ENCODE data around the gene MT2A. TPM values are rescaled to one million over a fixed set of nuclear protein-coding genes. Genes with fewer than 3 reads are reported as not detected.

Gene MT2A
- total and polyA plus RNA-seq, 2 donors (not counting 1 experiment from before 2014, with no cell fraction given): 49.2 to 113 TPM

GRCh38 chr16:56634715-56635440 lies 26.5 kb downstream of the MT2A start:
- Histone ChIP-seq H3K79me2 (ENCODE audit: control insufficient read depth, insufficient read depth, low read length) (no peaks in the 10 kb centered on the region), H3K36me3 (ENCODE audit: control insufficient read depth, insufficient read depth, low read length) (no peaks in the 10 kb centered on the region), H3K9me3 (ENCODE audit: control insufficient read depth, insufficient read depth, low read depth, low read length) (no peaks in the 10 kb centered on the region), H3K27me3 (ENCODE audit: control insufficient read depth, insufficient read depth, low read length) (peaks cover 5% of the 10 kb centered on the region), H3K9ac (ENCODE audit: insufficient read depth, low read length) (no peak overlapping the region), H3K27ac (ENCODE audit: insufficient read depth, low read length) (no peak overlapping the region), H3K4me3 (replicated peaks in 1 of 4; ENCODE audit: control extremely low read depth in 1 of 4, insufficient read depth in 1 of 4, low read depth in 3 of 4, low read length in 4 of 4) (peak overlapping the region in 1 of 4 experiments; percentile 16), H4K20me1 (ENCODE audit: control insufficient read depth, extremely low read depth, insufficient read depth, low read length) (no peaks in the 10 kb centered on the region), H3K4me2 (ENCODE audit: extremely low read depth, insufficient read depth, low read length) (peak overlapping the region; percentile 35), H3K4me1 (ENCODE audit: control insufficient read depth, extremely low read depth, insufficient read depth, low read length) (peaks cover 2% of the 10 kb centered on the region), H2AFZ (ENCODE audit: low read length) (no peak overlapping the region)
- no peak for TF ChIP-seq EZH2 (IDR thresholded peaks at IDR 0.05; ENCODE audit: low read length, missing control alignments)
- no peak for TF ChIP-seq CTCF (conservative IDR thresholded peaks at IDR 0.05 in 1 of 2, IDR thresholded peaks at IDR 0.05 in 1 of 2; ENCODE audit: low read depth in 1 of 2, low read length in 2 of 2)
- DNase-seq (ENCODE audit: low read depth in 2 of 2): no peak

DNA sequence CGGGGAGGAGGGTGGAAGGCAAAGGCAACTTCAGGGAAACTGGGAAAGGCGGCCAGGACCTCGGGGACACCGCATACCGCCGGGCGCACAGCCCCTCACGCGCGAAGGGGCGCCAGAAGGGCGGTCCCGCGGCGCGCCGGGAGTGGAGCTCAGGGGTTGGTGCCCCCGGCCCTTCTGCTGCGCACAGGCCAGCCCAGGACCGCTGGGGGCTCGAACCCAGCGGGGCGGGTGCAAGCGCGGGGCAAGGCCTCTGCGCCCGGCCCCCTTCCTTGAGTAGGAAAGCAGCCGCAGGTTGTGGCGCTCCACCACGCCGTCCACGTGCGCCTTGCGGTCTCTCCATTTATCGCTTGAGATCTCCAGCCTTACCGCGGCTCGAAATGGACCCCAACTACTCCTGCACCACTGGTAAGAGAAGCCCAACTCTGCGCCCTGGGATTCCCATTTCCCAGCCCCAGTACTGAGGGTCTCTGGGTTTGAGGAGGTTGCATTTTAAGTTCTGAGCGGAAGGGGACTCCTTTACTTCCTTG lies 27.1 kb downstream of the MT2A start:
- Histone ChIP-seq H3K27ac (ENCODE audit: insufficient read depth, low read length) (no peak overlapping the region), H3K4me3 (replicated peaks in 1 of 4; ENCODE audit: control extremely low read depth in 1 of 4, insufficient read depth in 1 of 4, low read depth in 3 of 4, low read length in 4 of 4) (no peak overlapping the region), H4K20me1 (ENCODE audit: control insufficient read depth, extremely low read depth, insufficient read depth, low read length) (no peaks in the 10 kb centered on the region), H2AFZ (ENCODE audit: low read length) (no peak overlapping the region), H3K4me1 (ENCODE audit: control insufficient read depth, extremely low read depth, insufficient read depth, low read length) (peaks cover 2% of the 10 kb centered on the region), H3K9ac (ENCODE audit: insufficient read depth, low read length) (no peak overlapping the region), H3K27me3 (ENCODE audit: control insufficient read depth, insufficient read depth, low read length) (peaks cover 5% of the 10 kb centered on the region), H3K4me2 (ENCODE audit: extremely low read depth, insufficient read depth, low read length) (no peak overlapping the region), H3K36me3 (ENCODE audit: control insufficient read depth, insufficient read depth, low read length) (no peaks in the 10 kb centered on the region), H3K79me2 (ENCODE audit: control insufficient read depth, insufficient read depth, low read length) (no peaks in the 10 kb centered on the region), H3K9me3 (ENCODE audit: control insufficient read depth, insufficient read depth, low read depth, low read length) (no peaks in the 10 kb centered on the region)
- no peak for DNase-seq (ENCODE audit: low read depth in 2 of 2)
- TF ChIP-seq CTCF (conservative IDR thresholded peaks at IDR 0.05 in 1 of 2, IDR thresholded peaks at IDR 0.05 in 1 of 2; ENCODE audit: low read depth in 1 of 2, low read length in 2 of 2) (no peak), EZH2 (IDR thresholded peaks at IDR 0.05; ENCODE audit: low read length, missing control alignments) (no peak)

DNA sequence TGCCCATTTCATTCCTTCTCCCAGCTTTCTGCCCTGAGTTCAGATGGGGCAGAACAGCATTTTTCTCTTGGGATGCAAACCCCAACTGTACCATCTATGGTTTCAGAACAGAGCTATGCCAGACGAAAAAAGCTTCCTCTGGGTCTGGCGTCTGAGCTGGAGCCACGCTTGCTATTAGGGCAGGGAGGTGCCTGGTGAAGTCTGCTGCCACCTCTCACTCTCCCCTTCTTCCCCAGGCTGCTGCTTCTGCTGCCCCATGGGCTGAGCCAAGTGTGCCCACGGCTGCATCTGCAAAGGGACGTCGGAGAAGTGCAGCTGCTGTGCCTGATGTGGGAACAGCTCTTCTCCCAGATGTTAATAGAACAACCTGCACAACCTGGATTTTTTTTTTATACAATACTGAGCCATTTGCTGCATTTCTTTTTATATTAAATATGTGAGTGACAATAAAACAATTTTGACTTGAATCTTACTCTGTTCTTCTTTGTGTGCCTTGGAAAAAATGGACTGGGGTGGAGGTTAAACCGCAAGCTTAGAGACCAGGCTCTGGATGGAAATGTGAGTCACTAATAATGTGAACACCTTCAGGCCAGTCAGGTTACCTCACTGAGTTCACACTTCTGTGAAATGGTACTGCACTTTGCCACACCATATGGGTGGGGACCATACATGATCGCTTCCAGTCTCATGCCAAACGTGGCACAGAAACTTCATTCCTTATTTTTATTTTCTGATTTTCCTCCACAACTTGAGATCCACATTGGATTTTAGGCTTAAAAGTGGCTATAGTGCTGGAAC lies 28.4 kb downstream of the MT2A start:
- no peaks in the 10 kb centered on the region for H4K20me1 ChIP-seq (ENCODE audit: control insufficient read depth, extremely low read depth, insufficient read depth, low read length)
- H3K4me2 ChIP-seq (ENCODE audit: extremely low read depth, insufficient read depth, low read length): no peak overlapping the region
- no peak for TF ChIP-seq EZH2 (IDR thresholded peaks at IDR 0.05; ENCODE audit: low read length, missing control alignments)
- no peak for TF ChIP-seq CTCF (conservative IDR thresholded peaks at IDR 0.05 in 1 of 2, IDR thresholded peaks at IDR 0.05 in 1 of 2; ENCODE audit: low read depth in 1 of 2, low read length in 2 of 2)
- no peak overlapping the region for H3K4me3 ChIP-seq (replicated peaks in 1 of 4; ENCODE audit: control extremely low read depth in 1 of 4, insufficient read depth in 1 of 4, low read depth in 3 of 4, low read length in 4 of 4)
- no peaks in the 10 kb centered on the region for H3K36me3 ChIP-seq (ENCODE audit: control insufficient read depth, insufficient read depth, low read length)
- H3K9me3 ChIP-seq (ENCODE audit: control insufficient read depth, insufficient read depth, low read depth, low read length): no peaks in the 10 kb centered on the region
- H3K9ac ChIP-seq (ENCODE audit: insufficient read depth, low read length): no peak overlapping the region
- no peak for DNase-seq (ENCODE audit: low read depth in 2 of 2)
- peaks cover 5% of the 10 kb centered on the region for H3K27me3 ChIP-seq (ENCODE audit: control insufficient read depth, insufficient read depth, low read length)
- no peaks in the 10 kb centered on the region for H3K79me2 ChIP-seq (ENCODE audit: control insufficient read depth, insufficient read depth, low read length)
- no peak overlapping the region for H2AFZ ChIP-seq (ENCODE audit: low read length)
- H3K27ac ChIP-seq (ENCODE audit: insufficient read depth, low read length): no peak overlapping the region
- H3K4me1 ChIP-seq (ENCODE audit: control insufficient read depth, extremely low read depth, insufficient read depth, low read length): peaks cover 2% of the 10 kb centered on the region
